ENCODE data around the gene E2F1. TPM values are rescaled to one million over a fixed set of nuclear protein-coding genes. Genes with fewer than 3 reads are reported as not detected.

The E2F1 gene
- total RNA-seq, 3 donors from 2014 or later (not counting 1 experiment from before 2014, with no cell fraction given): 4.6 to 5.6 (median 4.7) TPM

DNA sequence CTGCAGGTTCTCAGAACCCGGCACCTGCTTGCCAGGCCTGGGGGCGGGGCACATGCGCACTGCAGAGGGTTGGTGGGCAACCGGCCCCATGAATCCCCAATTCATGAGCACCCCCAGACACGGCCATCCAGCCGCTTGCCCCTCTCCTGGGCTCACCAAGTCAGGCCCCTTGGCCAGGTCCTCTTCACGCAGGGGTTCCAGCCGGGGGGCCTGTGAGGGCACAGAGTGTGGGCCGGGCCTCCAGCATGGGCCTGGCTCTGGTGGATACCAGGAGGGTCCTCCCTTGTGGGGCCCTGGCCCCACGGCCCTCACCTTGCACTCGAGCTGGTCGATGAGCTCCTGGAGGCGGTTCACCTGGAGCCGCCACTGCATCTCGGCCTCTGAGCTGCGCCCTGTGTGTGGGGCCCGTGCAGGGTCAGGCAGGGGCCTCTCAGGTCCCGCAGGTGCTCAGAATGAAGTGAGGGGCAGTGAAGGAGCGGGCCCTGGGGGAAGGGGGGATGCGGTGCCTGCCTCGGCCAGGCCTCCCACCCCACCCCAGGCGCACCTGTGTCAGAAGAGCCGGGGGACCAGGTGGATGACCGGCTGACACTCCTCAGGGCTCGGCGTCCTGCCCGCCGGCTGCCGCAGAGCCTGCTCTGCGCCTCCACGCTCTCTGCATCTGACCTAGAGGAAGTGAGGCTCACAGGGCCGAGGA lies 26.7 kb downstream of the E2F1 start:
- ATAC-seq (no peak), DNase-seq (no peak)
- no peak overlapping the region for H3K27ac Mint-ChIP-seq
- Histone ChIP-seq H3K4me1 (ENCODE audit: control insufficient read depth, insufficient read depth, low read length) (peaks cover 21% of the 10 kb centered on the region), H3K36me3 (ENCODE audit: control insufficient read depth, insufficient read depth, low read length) (no peaks in the 10 kb centered on the region), H3K9me3 (ENCODE audit: control insufficient read depth, insufficient read depth, low read length) (no peaks in the 10 kb centered on the region), H3K27ac (ENCODE audit: low read length) (no peak overlapping the region), H3K27me3 (ENCODE audit: control insufficient read depth, insufficient read depth, low read length) (no peaks in the 10 kb centered on the region), H3K4me3 (ENCODE audit: low read length) (no peak overlapping the region)
- no peaks in the 10 kb centered on the region for H3K27me3 Mint-ChIP-seq (ENCODE audit: low read depth in 2 of 2)
- no peak overlapping the region for H3K4me3 Mint-ChIP-seq
- no peaks in the 10 kb centered on the region for H3K36me3 Mint-ChIP-seq
- no peak for TF ChIP-seq CTCF (IDR thresholded peaks at IDR 0.05)
- H3K9me3 Mint-ChIP-seq: no peaks in the 10 kb centered on the region
- intact Hi-C loops (cut with micrococcal nuclease): no loop called here
- peaks cover 13% of the 10 kb centered on the region in 2 donors for H3K4me1 Mint-ChIP-seq
- WGBS (ENCODE audit: insufficient coverage): 95% methylated on average over 32 of the region's 32 CpGs

DNA sequence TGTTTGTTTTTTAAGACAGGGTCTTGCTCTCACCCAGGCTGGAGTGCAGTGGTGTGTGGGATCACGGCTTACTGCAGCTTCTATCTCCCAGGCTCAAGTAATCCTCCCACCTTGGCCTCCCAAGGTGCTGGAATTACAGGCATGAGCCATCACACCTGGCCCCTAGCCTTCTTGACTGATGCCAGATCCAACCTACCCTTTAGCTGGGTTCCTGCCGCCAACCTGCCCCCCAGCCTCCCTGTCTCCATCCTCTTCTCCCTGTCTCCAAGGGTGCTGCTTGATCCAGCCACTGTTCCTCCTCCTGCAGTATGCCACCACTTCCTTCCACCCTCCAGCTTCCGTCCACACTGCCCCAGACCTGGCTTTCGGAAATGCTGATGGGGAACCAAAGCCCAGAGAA lies 27.3 kb downstream of the E2F1 start:
- no peaks in the 10 kb centered on the region for H3K36me3 Mint-ChIP-seq
- no peaks in the 10 kb centered on the region for H3K9me3 Mint-ChIP-seq
- no peak overlapping the region for H3K4me3 ChIP-seq (ENCODE audit: low read length)
- H3K4me1 Mint-ChIP-seq: peaks cover 8% of the 10 kb centered on the region in 2 donors
- no peaks in the 10 kb centered on the region for H3K9me3 ChIP-seq (ENCODE audit: control insufficient read depth, insufficient read depth, low read length)
- TF ChIP-seq CTCF (IDR thresholded peaks at IDR 0.05): no peak
- no peak for ATAC-seq
- H3K27me3 Mint-ChIP-seq (ENCODE audit: low read depth in 2 of 2): no peaks in the 10 kb centered on the region
- intact Hi-C loops (cut with micrococcal nuclease): no loop called here
- no peak overlapping the region for H3K27ac ChIP-seq (ENCODE audit: low read length)
- no peaks in the 10 kb centered on the region for H3K36me3 ChIP-seq (ENCODE audit: control insufficient read depth, insufficient read depth, low read length)
- H3K4me3 Mint-ChIP-seq: no peak overlapping the region
- no peak overlapping the region for H3K27ac Mint-ChIP-seq
- DNase-seq: no peak
- H3K27me3 ChIP-seq (ENCODE audit: control insufficient read depth, insufficient read depth, low read length): no peaks in the 10 kb centered on the region
- peaks cover 16% of the 10 kb centered on the region for H3K4me1 ChIP-seq (ENCODE audit: control insufficient read depth, insufficient read depth, low read length)
- WGBS (ENCODE audit: insufficient coverage): 91% methylated on average over 4 of the region's 4 CpGs

DNA sequence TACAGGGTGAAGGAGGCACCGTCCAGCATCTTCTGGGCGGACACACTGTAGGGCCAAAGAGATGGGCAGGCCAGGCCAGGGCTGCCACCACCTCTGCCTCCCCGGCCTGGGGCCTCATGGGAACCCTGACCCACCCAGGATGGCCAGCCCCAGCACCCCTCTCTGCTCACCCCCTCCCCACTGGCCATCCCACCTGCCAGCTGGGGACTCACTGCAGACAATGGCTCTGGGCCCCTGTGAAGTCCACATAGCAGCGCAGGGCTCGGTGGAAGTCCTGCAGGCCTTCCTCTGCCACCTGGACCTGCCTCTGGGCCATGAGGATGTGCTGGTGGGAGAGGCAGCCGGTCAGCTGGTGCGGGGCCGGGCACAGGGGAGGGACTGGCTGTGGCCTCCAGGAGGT lies 27.7 kb downstream of the E2F1 start:
- H3K9me3 ChIP-seq (ENCODE audit: control insufficient read depth, insufficient read depth, low read length): no peaks in the 10 kb centered on the region
- H3K4me1 Mint-ChIP-seq: peaks cover 8 to 9% of the 10 kb centered on the region in 2 donors

More for the DNA sequence above, 27.7 kb downstream of the E2F1 start:
- Mint-ChIP-seq H3K36me3 (no peaks in the 10 kb centered on the region), H3K4me3 (no peak overlapping the region), H3K27ac (no peak overlapping the region), H3K9me3 (no peaks in the 10 kb centered on the region), H3K27me3 (ENCODE audit: low read depth in 2 of 2) (no peaks in the 10 kb centered on the region)
- 96% methylated on average over 8 of the region's 8 CpGs for WGBS (ENCODE audit: insufficient coverage)
- Histone ChIP-seq H3K27me3 (ENCODE audit: control insufficient read depth, insufficient read depth, low read length) (no peaks in the 10 kb centered on the region), H3K4me1 (ENCODE audit: control insufficient read depth, insufficient read depth, low read length) (peaks cover 14% of the 10 kb centered on the region), H3K4me3 (ENCODE audit: low read length) (no peak overlapping the region), H3K27ac (ENCODE audit: low read length) (no peak overlapping the region), H3K36me3 (ENCODE audit: control insufficient read depth, insufficient read depth, low read length) (no peaks in the 10 kb centered on the region)
- intact Hi-C loops (cut with micrococcal nuclease): no loop called here
- ATAC-seq (no peak), DNase-seq (no peak)
- no peak for TF ChIP-seq CTCF (IDR thresholded peaks at IDR 0.05)

All from natural killer cell (primary cell).